Left lung (tissue), 14 donors: ENCODE measurements around the gene NR5A2. TPM values are rescaled to one million over a fixed set of nuclear protein-coding genes. Genes with fewer than 3 reads are reported as not detected.

Experiments
- ATAC-seq: fragments of 200-7000 bp; cut with Tn5 transposase; one replicate; pipeline ENCODE4 v1.9.1; 2020; ENCODE audit warnings: moderate library complexity
- DNase-seq, 4 donors: peaks; one replicate each; pipeline ENCODE4 v3.0.0-alpha.2; 2013 to 2020
- H3K27ac ChIP-seq, 2 donors: fragments of 200-600 bp; sonication (generic) in 1 of 2; one replicate each; pipeline versions ENCODE4 v1.5.0 to v1.8.0; 2020 to 2021
- H3K27me3 ChIP-seq, 2 donors: fragments of 200-600 bp; sonication (generic) in 1 of 2; one replicate each; pipeline versions ENCODE4 v1.5.0 to v1.8.0; 2020 to 2021
- H3K36me3 ChIP-seq, 2 donors: fragments of 200-600 bp; sonication (generic) in 1 of 2; one replicate each; pipeline versions ENCODE4 v1.5.0 to v1.8.0; 2020 to 2021
- H3K4me1 ChIP-seq, 2 donors: fragments of 200-600 bp; one replicate each; pipeline ENCODE4 v1.8.0; 2021
- H3K4me3 ChIP-seq, 2 donors: fragments of 200-600 bp; sonication (generic) in 1 of 2; one replicate each; pipeline versions ENCODE4 v1.5.0 to v1.8.0; 2020 to 2021; ENCODE audit warnings: mild to moderate bottlenecking in 1 of 2
- H3K9me3 ChIP-seq, 2 donors: fragments of 200-600 bp; sonication (generic) in 1 of 2; one replicate each; pipeline versions ENCODE4 v1.5.0 to v1.8.0; 2020 to 2021
- intact Hi-C, 2 donors: fragments of 100-400 bp; cut with DNase I; formaldehyde crosslinking; loops; one replicate each; pipeline versions ENCODE4 v1.11.2 to v1.14.2; 2022
- long read RNA-seq, 12 donors: library from polyadenylated mRNA in 2 of 12; unstranded in 2 of 12; transcript quantifications; one replicate each; pipeline ENCODE4 v2.0.0 and lab custom pipeline, GENCODE V29; 2019 to 2026
- polyA plus RNA-seq, 6 donors: library from polyadenylated mRNA; unstranded; fragments of 120-200 nt; gene quantifications; one replicate each; pipeline ENCODE4 v1.2.1, GENCODE V29; 2013; ENCODE audit not compliant: insufficient read length in 6 of 6
- total RNA-seq, 2 donors: library from RNA; stranded (reverse); fragmentation: NEBNext Ultra II Directional; extraction: Animal tissue kit (Norgen Biotek cat#: 25700); gene quantifications; one replicate each; pipeline ENCODE4 v1.2.1, GENCODE V29; 2021
- TF ChIP-seq, protein P1 (sequence below), 2 donors: fragments of 200-600 bp; sonication (generic) in 1 of 2; IDR thresholded peaks; one replicate each; pipeline versions ENCODE4 v1.5.0 to v1.8.0; 2021; ENCODE audit warnings: antibody characterized with exemption in 2 of 2
- donor health status: DM: no; HTN: yes; CAD: no.
- donor health status: DM: no; HTN: no; CAD: no.

Gene NR5A2
- 1 to 10 TPM; 2.8 to 3.1 TPM for total RNA-seq
- 10 to 100 TPM in 1 of 6 donors, 1 to 10 TPM in 5; 6.5 to 10.7 (median 8.9) TPM for polyA plus RNA-seq
- long read RNA-seq, donor 1 = 0 reads
- long read RNA-seq, donor 2, full-length matches to known transcripts = 1 of 6 reads
- long read RNA-seq, donor 2, partial matches to known transcripts = 5 of 6 reads
- long read RNA-seq, donor 2, other reads (novel, unspliced or antisense) = 0 of 6 reads
- long read RNA-seq, donor 3 = 0 reads
- long read RNA-seq, donor 4, partial matches to known transcripts = 0 of 1 reads
- long read RNA-seq, donor 4, other reads (novel, unspliced or antisense) = 1 of 1 reads
- long read RNA-seq, donor 5 = 0 reads
- long read RNA-seq, donor 6 = 0 reads
- long read RNA-seq, donor 7 = 0 reads
- long read RNA-seq, donor 8 = 0 reads
- long read RNA-seq, donor 9 = 0 reads
- long read RNA-seq, donor 10 = 0 reads
- long read RNA-seq, donor 11 = 0 reads
- long read RNA-seq, donor 12 = 0 reads

DNA sequence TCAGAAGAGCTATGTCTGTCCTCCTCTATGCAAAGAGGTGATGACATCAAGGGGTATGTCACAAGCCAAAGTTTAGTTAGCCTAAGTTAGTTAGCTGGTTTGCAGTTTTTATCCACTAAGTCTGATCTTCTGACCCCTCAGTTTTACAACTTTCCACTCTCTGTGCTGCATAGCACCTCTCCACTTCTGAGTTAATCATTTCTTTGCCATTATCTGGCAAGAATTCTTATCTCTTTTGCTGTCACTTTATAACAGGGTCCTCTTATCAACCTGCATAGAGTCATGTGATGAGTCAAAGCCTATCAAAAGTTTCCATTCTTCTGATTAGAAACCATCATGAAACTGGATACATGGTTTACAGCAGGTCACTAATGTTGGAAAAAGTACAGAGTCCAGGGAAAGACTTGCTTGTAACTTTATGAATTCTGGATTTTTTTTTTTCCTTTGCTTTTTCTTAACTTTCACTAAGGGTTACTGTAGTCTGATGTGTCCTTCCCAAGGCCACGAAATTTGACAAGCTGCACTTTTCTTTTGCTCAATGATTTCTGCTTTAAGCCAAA lies at the start of gene NR5A2:
NR5A2 (plus strand) TSS at position 447 of the 560 bp plus-strand sequence. CDS start 138 bp downstream, outside the sequence.
- no peak for ATAC-seq

DNA sequence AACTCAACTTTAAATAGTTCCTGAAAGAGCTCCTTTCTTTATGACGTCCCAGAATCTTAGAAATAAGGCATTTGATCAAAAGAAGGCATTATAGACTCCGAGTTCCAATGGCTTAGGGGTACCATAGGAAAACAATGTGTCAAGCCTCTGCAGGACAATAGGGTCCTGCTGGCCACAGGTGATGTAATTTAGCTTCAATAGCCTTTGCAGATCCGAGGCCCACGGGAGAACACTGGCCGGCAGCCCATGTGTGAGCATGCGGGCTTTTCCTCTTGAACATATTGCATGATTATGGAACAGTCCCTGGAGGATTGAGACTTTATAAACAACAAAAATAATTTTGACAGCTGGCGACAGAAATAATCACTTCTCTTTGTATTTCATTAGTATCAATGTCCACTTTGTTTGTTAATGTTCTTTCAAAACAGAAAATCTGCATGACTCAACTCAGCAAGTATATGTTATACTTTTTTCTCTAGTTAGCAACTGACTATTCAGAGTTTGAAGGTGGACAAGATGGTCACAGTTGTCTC lies 49.0 kb upstream of the NR5A2 start:
- no peak for ATAC-seq

More for the DNA sequence above, at the start of gene NR5A2:
- Histone ChIP-seq H3K27me3 (peaks cover 39 to 68% of the 10 kb centered on the region in 2 donors), H3K4me3 (peak within 1 kb of the TSS in 1 of 2 donors; percentile 38), H3K4me1 (peaks cover 0 to 13% of the 10 kb centered on the region in 2 donors), H3K36me3 (no peaks in the 10 kb centered on the region), H3K27ac (no peak within 1 kb of the TSS), H3K9me3 (no peaks in the 10 kb centered on the region)
- intact Hi-C loops = no loop called here
- TF ChIP-seq, protein P1, sequence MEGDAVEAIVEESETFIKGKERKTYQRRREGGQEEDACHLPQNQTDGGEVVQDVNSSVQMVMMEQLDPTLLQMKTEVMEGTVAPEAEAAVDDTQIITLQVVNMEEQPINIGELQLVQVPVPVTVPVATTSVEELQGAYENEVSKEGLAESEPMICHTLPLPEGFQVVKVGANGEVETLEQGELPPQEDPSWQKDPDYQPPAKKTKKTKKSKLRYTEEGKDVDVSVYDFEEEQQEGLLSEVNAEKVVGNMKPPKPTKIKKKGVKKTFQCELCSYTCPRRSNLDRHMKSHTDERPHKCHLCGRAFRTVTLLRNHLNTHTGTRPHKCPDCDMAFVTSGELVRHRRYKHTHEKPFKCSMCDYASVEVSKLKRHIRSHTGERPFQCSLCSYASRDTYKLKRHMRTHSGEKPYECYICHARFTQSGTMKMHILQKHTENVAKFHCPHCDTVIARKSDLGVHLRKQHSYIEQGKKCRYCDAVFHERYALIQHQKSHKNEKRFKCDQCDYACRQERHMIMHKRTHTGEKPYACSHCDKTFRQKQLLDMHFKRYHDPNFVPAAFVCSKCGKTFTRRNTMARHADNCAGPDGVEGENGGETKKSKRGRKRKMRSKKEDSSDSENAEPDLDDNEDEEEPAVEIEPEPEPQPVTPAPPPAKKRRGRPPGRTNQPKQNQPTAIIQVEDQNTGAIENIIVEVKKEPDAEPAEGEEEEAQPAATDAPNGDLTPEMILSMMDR (IDR thresholded peaks at IDR 0.05) = no peak
- no peak for DNase-seq

DNA sequence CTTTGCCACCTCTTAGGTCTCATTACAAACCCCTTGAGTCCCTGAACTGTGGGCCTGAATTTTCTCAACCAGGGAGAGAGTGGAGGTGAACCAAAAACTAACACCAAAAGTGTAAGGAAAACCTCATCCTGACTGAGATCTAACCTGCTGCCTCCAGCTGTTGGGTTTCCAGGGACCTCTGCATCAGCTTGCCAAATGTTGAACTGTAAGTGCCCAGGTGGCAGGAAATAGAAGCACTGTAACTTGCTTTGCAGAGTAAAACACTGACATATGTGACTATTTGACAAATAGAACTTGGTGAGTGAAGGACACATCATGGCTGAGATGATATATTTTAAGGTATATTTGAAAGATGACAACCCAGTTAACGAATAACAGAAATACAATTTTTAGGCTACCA lies 48.4 kb upstream of the NR5A2 start:
- intact Hi-C loops = no loop called here
- Histone ChIP-seq H3K27ac (no peak overlapping the region), H3K27me3 (no peaks in the 10 kb centered on the region), H3K4me3 (no peak overlapping the region), H3K9me3 (no peaks in the 10 kb centered on the region), H3K36me3 (no peaks in the 10 kb centered on the region), H3K4me1 (no peaks in the 10 kb centered on the region)
- TF ChIP-seq, protein P1 (IDR thresholded peaks at IDR 0.05) = no peak
- DNase-seq (no peak), ATAC-seq (no peak)

More for the DNA sequence above, 49.0 kb upstream of the NR5A2 start:
- Histone ChIP-seq H3K9me3 (no peaks in the 10 kb centered on the region), H3K4me1 (no peaks in the 10 kb centered on the region), H3K36me3 (no peaks in the 10 kb centered on the region), H3K27me3 (no peaks in the 10 kb centered on the region), H3K27ac (no peak overlapping the region), H3K4me3 (no peak overlapping the region)
- intact Hi-C loops = no loop called here
- TF ChIP-seq, protein P1 (IDR thresholded peaks at IDR 0.05) = no peak
- DNase-seq = peak in 1 of 4 donors; percentile 7

- intact Hi-C loops = no loop called here
- TF ChIP-seq, protein P1 (IDR thresholded peaks at IDR 0.05) = no peak
These were observed 45.9 kb upstream of the NR5A2 start for GRCh38 chr1:199981584-199981983.

GRCh38 chr1:199982606-199983005 lies 44.9 kb upstream of the NR5A2 start:
- Histone ChIP-seq H3K36me3 (no peaks in the 10 kb centered on the region), H3K4me3 (no peak overlapping the region), H3K27me3 (no peaks in the 10 kb centered on the region), H3K4me1 (no peaks in the 10 kb centered on the region), H3K27ac (no peak overlapping the region), H3K9me3 (no peaks in the 10 kb centered on the region)
- DNase-seq (no peak), ATAC-seq (no peak)
- intact Hi-C loops = no loop called here
- TF ChIP-seq, protein P1 (IDR thresholded peaks at IDR 0.05) = no peak

More at GRCh38 chr1:199981584-199981983, 45.9 kb upstream of the NR5A2 start:
- no peak overlapping the region for H3K27ac ChIP-seq
- H3K4me3 ChIP-seq = no peak overlapping the region
- no peaks in the 10 kb centered on the region for H3K9me3 ChIP-seq
- DNase-seq (no peak), ATAC-seq (no peak)
- no peaks in the 10 kb centered on the region for H3K36me3 ChIP-seq
- no peaks in the 10 kb centered on the region for H3K4me1 ChIP-seq
- H3K27me3 ChIP-seq = no peaks in the 10 kb centered on the region
